SK-N-SH (cell line): ENCODE measurements around the gene DIP2A. TPM values are rescaled to one million over a fixed set of nuclear protein-coding genes. Genes with fewer than 3 reads are reported as not detected.

Source experiments
- CTCF ChIA-PET: fragments of 300-600, 350-600 bp; formaldehyde crosslinking; extraction: SDS; loops from one replicate; lab custom pipeline; 2021; lab: Yijun Ruan, JAX
- POLR2A ChIA-PET: fragments of 350-600 bp; sonication (Branson Sonifier 250); formaldehyde crosslinking; extraction: SDS; loops from one replicate; lab custom pipeline; 2020; ENCODE audit warnings: antibody characterized with exemption, inconsistent platforms; lab: Yijun Ruan, JAX
- DNase-seq: peaks from one replicate; pipeline ENCODE4 v3.0.0; 2012
- H2AFZ ChIP-seq: fragments of 200-600 bp; sonication (generic); 2 replicates; pipeline ENCODE4 v1.8.1; 2016; ENCODE audit warnings: antibody characterized with exemption, mild to moderate bottlenecking, low read depth
- H3F3A ChIP-seq: fragments of 200-600 bp; sonication (generic); replicated peaks from 2 replicates; pipeline ENCODE3; 2016; ENCODE audit warnings: antibody characterized with exemption, mild to moderate bottlenecking; ENCODE audit not compliant: insufficient read depth
- H3K27ac ChIP-seq, 2 experiments: fragments of 200-500 bp in 1 of 2; fragments of 200-600 bp in 1 of 2; sonication (Bioruptor generic) in 1 of 2; sonication (generic), shearing (Covaris generic) in 1 of 2; 2 replicates each; pipeline versions ENCODE4 v1.5.1 to v1.6.1; 2014 to 2016; ENCODE audit warnings: low read depth in 2 of 2, inconsistent platforms in 1 of 2, low read length in 1 of 2, mild to moderate bottlenecking in 1 of 2, mixed read lengths in 1 of 2
- H3K27me3 ChIP-seq: fragments of 200-600 bp; sonication (generic), shearing (Covaris generic); 2 replicates; pipeline ENCODE4 v1.6.1; 2016; ENCODE audit warnings: mixed run types; ENCODE audit not compliant: insufficient read depth
- H3K36me3 ChIP-seq, 2 experiments: fragments of 200-500 bp in 1 of 2; fragments of 200-600 bp in 1 of 2; sonication (Bioruptor generic) in 1 of 2; sonication (generic) in 1 of 2; replicated peaks in 1 of 2; 2 replicates each; pipeline versions ENCODE3 to v1.5.1; 2014 to 2016; ENCODE audit warnings: low read length in 1 of 2, mild to moderate bottlenecking in 1 of 2; ENCODE audit not compliant: insufficient read depth in 2 of 2, control insufficient read depth in 1 of 2
- H3K4me1 ChIP-seq, 2 experiments: fragments of 200-500 bp in 1 of 2; fragments of 200-600 bp in 1 of 2; sonication (Bioruptor generic) in 1 of 2; sonication (generic), shearing (Covaris generic) in 1 of 2; 2 replicates each; pipeline versions ENCODE4 v1.5.1 to v1.6.1; 2014 to 2016; ENCODE audit warnings: low read depth in 1 of 2, low read length in 1 of 2, mixed run types in 1 of 2; ENCODE audit not compliant: insufficient read depth in 2 of 2, control insufficient read depth in 1 of 2
- H3K4me2 ChIP-seq: fragments of 200-600 bp; sonication (generic), shearing (Covaris generic); 2 replicates; pipeline ENCODE4 v1.6.1; 2017; ENCODE audit warnings: mixed run types
- H3K4me3 ChIP-seq, 2 experiments: fragments of 200-500 bp in 1 of 2; fragments of 200-600 bp in 1 of 2; sonication (Bioruptor generic) in 1 of 2; sonication (generic), shearing (Covaris generic) in 1 of 2; 2 replicates each; pipeline versions ENCODE4 v1.5.1 to v1.8.1; 2014 to 2016; ENCODE audit warnings: low read depth in 2 of 2, inconsistent platforms in 1 of 2, low read length in 1 of 2, mild to moderate bottlenecking in 1 of 2, mixed read lengths in 1 of 2, moderate library complexity in 1 of 2
- H3K79me2 ChIP-seq: fragments of 200-600 bp; sonication (generic); 2 replicates; pipeline ENCODE4 v1.8.1; 2017; ENCODE audit warnings: mild to moderate bottlenecking; ENCODE audit not compliant: insufficient read depth
- H3K9ac ChIP-seq: fragments of 200-600 bp; sonication (generic); 2 replicates; pipeline ENCODE4 v1.6.1; 2017; ENCODE audit warnings: mixed run types
- H3K9me2 ChIP-seq: fragments of 200-600 bp; sonication (generic); 2 replicates; pipeline ENCODE4 v1.6.1; 2017; ENCODE audit warnings: mixed run types
- H3K9me3 ChIP-seq: fragments of 200-600 bp; sonication (generic); 2 replicates; pipeline ENCODE4 v1.6.1; 2017; ENCODE audit warnings: mixed run types, mild to moderate bottlenecking, moderate library complexity
- H4K20me1 ChIP-seq: fragments of 200-600 bp; sonication (generic); 2 replicates; pipeline ENCODE4 v1.6.1; 2017; ENCODE audit warnings: mild to moderate bottlenecking, mixed run types; ENCODE audit not compliant: insufficient read depth
- ELF1 ChIP-seq: IDR thresholded peaks from 2 replicates; pipeline ENCODE4 v1.4.0; 2012
- EP300 ChIP-seq, 2 experiments: IDR thresholded peaks; 2 replicates each; pipeline versions ENCODE4 v1.4.0 to v1.6.1; 2012; ENCODE audit warnings: borderline replicate concordance in 1 of 2, low read depth in 1 of 2, low read length in 1 of 2
- FOSL2 ChIP-seq: IDR thresholded peaks from 2 replicates; pipeline ENCODE4 v1.4.0; 2012; ENCODE audit warnings: low read depth, mild to moderate bottlenecking, moderate library complexity, borderline replicate concordance
- FOXM1 ChIP-seq: IDR thresholded peaks from 2 replicates; pipeline ENCODE4 v1.4.0; 2012; ENCODE audit warnings: low read depth, mild to moderate bottlenecking
- GATA2 ChIP-seq: sonication (generic); formaldehyde crosslinking; IDR thresholded peaks from 2 replicates; pipeline ENCODE4 v1.5.0; 2020; ENCODE audit warnings: mild to moderate bottlenecking, missing genetic modification reagents
- NRF1 ChIP-seq: IDR thresholded peaks from 2 replicates; pipeline ENCODE4 v1.6.1; 2012; ENCODE audit warnings: low read depth, mild to moderate bottlenecking, low read length
- PBX3 ChIP-seq: IDR thresholded peaks from 2 replicates; pipeline ENCODE4; 2012
- RAD21 ChIP-seq: IDR thresholded peaks from 2 replicates; pipeline ENCODE4 v1.6.1; 2012; ENCODE audit warnings: mild to moderate bottlenecking, low read length
- REST ChIP-seq: IDR thresholded peaks from 2 replicates; pipeline ENCODE4 v1.6.1; 2012; ENCODE audit warnings: mild to moderate bottlenecking, low read depth, low read length, moderate library complexity
- RXRA ChIP-seq: IDR thresholded peaks from 2 replicates; pipeline ENCODE4 v1.4.0; 2012; ENCODE audit warnings: low read depth, mild to moderate bottlenecking, borderline replicate concordance
- TAF1 ChIP-seq: IDR thresholded peaks from 2 replicates; pipeline ENCODE4 v1.6.1; 2012; ENCODE audit warnings: low read depth, mild to moderate bottlenecking, low read length, moderate library complexity, borderline replicate concordance
- TEAD4 ChIP-seq: IDR thresholded peaks from 2 replicates; pipeline ENCODE4 v1.4.0; 2012; ENCODE audit warnings: mild to moderate bottlenecking, borderline replicate concordance; ENCODE audit not compliant: insufficient read depth
- YY1 ChIP-seq: IDR thresholded peaks from 2 replicates; pipeline ENCODE4 v1.4.0; 2012; ENCODE audit warnings: low read depth, mild to moderate bottlenecking
- WGBS: methylation state at CpG from one replicate; pipeline ENCODE4 v1.1.6; 2017; ENCODE audit warnings: low lambda C conversion rate; 5-methylcytosine and 5-hydroxymethylcytosine counted together
- polyA plus RNA-seq, 3 experiments: library from polyadenylated mRNA; depleted of rRNA; stranded (reverse); fragments of >200 nt; gene quantifications; 2 replicates each; pipeline ENCODE4 v1.2.3, GENCODE V29; 2012
- TF ChIP-seq, protein P1 (sequence below): IDR thresholded peaks from 2 replicates; pipeline ENCODE4 v1.4.0; 2012; ENCODE audit warnings: low read depth, borderline replicate concordance
- TF ChIP-seq, protein P2 (sequence below): fragments of 200-600 bp; sonication (generic); IDR thresholded peaks from 2 replicates; pipeline ENCODE4 v1.6.1; 2017; ENCODE audit warnings: antibody characterized with exemption, mild to moderate bottlenecking, moderate library complexity
- TF ChIP-seq, protein P3 (sequence below): fragments of 150-350 bp; IDR thresholded peaks from 2 replicates; pipeline ENCODE4 v1.6.1; 2016; ENCODE audit warnings: mild to moderate bottlenecking, low read depth, low read length

DIP2A gene
- polyA plus RNA-seq, 1 of the 3 experiments (the other 2 are of a cell fraction) = 26.9 TPM

GRCh38 chr21:46472246-46472645 lies 13.6 kb downstream of the DIP2A start:
- Histone ChIP-seq H3K9me3 (no peaks in the 10 kb centered on the region), H2AFZ (no peak overlapping the region), H3F3A (no peaks in the 10 kb centered on the region), H4K20me1 (peaks cover 13% of the 10 kb centered on the region; the same call in 1 of the 2 replicates), H3K4me3 (no peak overlapping the region), H3K4me2 (no peak overlapping the region), H3K79me2 (peaks cover 91% of the 10 kb centered on the region), H3K4me1 (peaks cover 0 to 4% of the 10 kb centered on the region in 2 experiments; a peak in 2 of 4 replicates), H3K27me3 (no peaks in the 10 kb centered on the region), H3K9me2 (no peaks in the 10 kb centered on the region), H3K36me3 (peaks cover 0 to 11% of the 10 kb centered on the region in 2 experiments), H3K9ac (no peak overlapping the region), H3K27ac (no peak overlapping the region)
- 95% methylated on average over 6 of the region's 6 CpGs for WGBS
- DNase-seq = no peak
- CTCF ChIA-PET = interaction anchor here (1.0 to 1.3 kb wide), 2 partner anchors 8 to 12 kb away, joined by 3 to 5 read pairs; no protein-coding TSS in a partner anchor
- POLR2A ChIA-PET = no interaction called here
- TF ChIP-seq FOXM1 (no peak), TAF1 (no peak), PBX3 (no peak), RXRA (no peak), YY1 (no peak), FOSL2 (no peak), EP300 (IDR thresholded peaks at IDR 0.05; ENCODE audit: borderline replicate concordance in 1 of 2, low read depth in 1 of 2, low read length in 1 of 2) (no peak), GATA2 (no peak), NRF1 (no peak), RAD21 (no peak), REST (no peak), TEAD4 (no peak), ELF1 (no peak)
- TF ChIP-seq, protein P1, sequence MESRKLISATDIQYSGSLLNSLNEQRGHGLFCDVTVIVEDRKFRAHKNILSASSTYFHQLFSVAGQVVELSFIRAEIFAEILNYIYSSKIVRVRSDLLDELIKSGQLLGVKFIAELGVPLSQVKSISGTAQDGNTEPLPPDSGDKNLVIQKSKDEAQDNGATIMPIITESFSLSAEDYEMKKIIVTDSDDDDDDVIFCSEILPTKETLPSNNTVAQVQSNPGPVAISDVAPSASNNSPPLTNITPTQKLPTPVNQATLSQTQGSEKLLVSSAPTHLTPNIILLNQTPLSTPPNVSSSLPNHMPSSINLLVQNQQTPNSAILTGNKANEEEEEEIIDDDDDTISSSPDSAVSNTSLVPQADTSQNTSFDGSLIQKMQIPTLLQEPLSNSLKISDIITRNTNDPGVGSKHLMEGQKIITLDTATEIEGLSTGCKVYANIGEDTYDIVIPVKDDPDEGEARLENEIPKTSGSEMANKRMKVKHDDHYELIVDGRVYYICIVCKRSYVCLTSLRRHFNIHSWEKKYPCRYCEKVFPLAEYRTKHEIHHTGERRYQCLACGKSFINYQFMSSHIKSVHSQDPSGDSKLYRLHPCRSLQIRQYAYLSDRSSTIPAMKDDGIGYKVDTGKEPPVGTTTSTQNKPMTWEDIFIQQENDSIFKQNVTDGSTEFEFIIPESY = no peak
- TF ChIP-seq, protein P2, sequence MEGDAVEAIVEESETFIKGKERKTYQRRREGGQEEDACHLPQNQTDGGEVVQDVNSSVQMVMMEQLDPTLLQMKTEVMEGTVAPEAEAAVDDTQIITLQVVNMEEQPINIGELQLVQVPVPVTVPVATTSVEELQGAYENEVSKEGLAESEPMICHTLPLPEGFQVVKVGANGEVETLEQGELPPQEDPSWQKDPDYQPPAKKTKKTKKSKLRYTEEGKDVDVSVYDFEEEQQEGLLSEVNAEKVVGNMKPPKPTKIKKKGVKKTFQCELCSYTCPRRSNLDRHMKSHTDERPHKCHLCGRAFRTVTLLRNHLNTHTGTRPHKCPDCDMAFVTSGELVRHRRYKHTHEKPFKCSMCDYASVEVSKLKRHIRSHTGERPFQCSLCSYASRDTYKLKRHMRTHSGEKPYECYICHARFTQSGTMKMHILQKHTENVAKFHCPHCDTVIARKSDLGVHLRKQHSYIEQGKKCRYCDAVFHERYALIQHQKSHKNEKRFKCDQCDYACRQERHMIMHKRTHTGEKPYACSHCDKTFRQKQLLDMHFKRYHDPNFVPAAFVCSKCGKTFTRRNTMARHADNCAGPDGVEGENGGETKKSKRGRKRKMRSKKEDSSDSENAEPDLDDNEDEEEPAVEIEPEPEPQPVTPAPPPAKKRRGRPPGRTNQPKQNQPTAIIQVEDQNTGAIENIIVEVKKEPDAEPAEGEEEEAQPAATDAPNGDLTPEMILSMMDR = no peak
- TF ChIP-seq, protein P3, sequence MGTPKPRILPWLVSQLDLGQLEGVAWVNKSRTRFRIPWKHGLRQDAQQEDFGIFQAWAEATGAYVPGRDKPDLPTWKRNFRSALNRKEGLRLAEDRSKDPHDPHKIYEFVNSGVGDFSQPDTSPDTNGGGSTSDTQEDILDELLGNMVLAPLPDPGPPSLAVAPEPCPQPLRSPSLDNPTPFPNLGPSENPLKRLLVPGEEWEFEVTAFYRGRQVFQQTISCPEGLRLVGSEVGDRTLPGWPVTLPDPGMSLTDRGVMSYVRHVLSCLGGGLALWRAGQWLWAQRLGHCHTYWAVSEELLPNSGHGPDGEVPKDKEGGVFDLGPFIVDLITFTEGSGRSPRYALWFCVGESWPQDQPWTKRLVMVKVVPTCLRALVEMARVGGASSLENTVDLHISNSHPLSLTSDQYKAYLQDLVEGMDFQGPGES = no peak
